HG03354 (cell line): ENCODE results near the gene GRAP2.
"Not testable (repeated sequence)": the region's sequence is repeated elsewhere in the genome, so short reads cannot be mapped to it uniquely, and the experiment has no call there.

Experiments used
- ATAC-seq: cut with Tn5 transposase; IDR thresholded peaks from one replicate; pipeline ENCODE4 v1.9.1; 2021; ENCODE audit warnings: mild to moderate bottlenecking; ENCODE audit not compliant: unreplicated experiment, poor library complexity, severe bottlenecking

Gene GRAP2

GRCh38 chr22:39941601-39942000, 40.7 kb downstream of the GRAP2 start:
- ATAC-seq: no peak

DNA sequence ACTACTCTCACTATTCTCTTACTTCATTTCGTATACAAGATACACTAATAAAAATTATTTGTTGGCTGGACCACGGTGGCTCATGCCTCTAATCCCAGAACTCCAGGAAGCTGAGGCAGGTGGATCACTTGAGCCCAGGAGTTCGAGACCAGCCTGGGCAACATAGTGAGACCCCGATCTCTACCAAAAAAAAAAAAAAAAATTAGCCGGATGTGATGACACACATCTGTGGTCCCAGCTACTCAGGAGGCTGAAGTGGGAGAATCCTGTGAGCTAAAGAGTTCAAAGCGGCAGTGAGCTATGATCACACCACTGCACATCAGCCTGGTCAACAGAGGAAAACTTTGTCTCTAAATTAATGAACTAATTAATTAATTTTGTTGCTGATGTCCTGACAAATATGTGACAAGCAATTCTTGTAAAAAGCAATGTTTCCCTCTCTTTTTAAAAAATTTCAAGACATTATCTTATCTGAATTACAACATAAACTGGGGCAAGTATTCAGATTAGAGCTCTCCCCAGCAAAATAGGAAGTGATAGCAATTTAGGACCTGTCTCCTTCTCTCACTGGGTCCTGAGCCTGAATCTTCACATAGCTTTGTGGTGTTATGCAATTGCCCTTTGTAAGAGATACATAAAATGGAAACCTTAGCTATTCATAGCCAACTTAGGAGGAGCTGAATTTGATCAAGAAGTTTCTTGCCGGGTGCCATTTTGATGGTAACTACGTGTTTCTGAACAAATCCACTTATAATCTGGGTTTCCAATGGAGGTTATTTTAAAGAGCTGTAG, 41.8 kb downstream of the GRAP2 start:
- no peak for ATAC-seq

- ATAC-seq: no peak
Measured at GRCh38 chr22:39943337-39943736, 42.5 kb downstream of the GRAP2 start.

DNA sequence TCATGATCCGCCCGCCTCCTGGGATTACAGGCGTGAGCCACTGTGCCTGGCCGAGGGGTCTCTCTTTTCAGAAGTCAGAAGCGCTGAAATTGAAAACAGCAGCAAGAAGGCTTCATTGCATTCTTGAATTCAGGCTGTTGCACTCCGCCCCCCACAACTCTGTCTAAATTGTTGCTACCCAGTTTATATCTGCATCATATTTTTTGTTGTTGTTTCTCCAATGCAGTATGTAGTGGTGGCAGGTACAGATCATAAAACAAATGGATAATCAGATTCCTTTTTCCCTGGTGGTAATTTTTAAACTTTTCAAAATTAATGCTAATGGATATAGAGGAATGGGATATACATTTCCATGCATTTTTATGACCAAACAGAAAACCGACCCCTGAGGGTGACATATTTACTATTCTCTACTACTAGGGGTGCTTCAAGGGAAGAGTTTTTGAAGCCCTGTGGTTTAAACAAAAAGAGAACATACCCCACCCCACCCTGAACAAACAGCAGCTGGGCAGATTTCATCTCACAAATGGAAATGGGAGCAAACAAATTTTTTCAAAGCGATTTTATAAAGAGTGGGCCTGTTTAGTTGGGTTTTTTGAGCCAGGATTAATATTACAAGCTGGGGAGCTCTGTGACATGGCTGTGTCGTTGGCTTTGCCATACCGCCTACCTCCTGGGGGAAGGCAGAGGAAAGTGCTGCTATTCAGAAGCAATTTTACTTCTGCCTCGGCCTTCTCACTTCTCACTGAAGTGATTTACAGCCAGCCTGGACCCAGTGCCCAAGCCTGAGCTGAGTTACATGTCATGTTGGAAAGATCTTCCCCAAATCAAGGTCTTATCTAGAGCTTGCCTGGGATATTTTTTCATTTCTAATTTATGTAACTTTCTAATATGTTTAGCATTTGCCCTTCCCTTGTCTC, 43.3 kb downstream of the GRAP2 start:
- ATAC-seq: no peak

DNA sequence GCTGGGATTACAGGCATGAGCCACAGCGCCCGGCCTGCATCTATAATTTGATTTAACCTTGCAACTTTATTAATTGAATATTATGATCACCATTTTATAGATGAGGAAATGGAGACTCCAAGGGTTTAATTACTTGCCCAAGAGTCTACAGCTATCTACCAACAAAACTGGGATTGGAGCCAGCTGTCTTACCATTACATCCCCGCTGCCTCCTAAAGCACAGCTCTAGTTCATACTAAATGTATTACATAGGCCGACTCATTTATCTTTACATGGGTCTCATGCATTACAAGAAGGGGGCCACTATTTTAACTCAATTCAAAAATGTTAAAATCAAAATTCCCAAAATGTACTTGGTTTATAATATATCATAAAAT, 45.2 kb downstream of the GRAP2 start:
- ATAC-seq: no peak

GRCh38 chr22:39946503-39947219, 45.8 kb downstream of the GRAP2 start:
- no peak for ATAC-seq

DNA sequence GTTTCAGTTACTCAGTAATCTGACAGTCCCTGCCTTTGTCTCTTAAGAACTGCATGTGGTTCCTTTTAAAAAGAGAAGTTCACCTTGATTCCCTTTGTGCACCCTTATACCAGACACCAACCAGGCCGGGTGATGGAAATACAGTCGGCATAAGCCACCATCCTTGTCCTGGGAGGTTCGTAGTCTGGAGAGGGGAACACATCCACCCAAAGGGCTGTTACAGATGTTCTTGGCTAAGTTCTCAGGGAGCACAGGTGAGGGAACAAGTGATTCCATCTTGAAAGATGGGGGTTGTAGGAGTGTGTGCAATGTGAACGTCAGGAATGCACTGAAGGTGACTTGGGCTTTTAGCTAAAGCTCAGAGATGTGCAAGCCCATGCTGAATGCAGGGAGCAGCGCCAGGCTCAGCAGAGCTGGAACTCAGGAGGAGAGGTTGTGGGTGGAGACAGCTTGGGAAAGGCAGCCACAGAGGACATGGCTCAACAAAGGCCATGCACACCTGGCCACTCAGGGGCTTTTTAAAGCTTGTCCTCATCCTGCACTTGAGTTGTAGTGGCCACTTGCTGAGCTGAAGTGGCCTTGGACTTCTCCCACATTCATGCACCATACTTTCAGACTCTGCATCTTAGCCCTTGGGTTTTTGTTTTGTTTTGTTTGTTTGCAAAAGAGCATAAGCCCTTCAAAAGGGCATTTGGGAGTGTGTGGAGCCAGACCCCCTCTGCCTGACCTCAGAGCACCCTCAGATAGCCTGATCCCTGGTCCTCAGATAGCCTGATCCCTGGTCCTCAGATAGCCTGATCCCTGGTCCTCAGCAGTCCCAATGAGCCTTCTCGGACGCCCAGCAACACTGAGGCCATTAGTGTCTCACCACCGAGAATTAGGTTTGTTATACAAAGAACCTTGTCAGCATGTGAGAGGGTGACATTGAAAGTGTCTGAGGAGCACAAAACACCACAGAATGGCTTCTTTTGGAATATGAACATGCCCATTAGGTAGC, 46.6 kb downstream of the GRAP2 start:
- no peak for ATAC-seq

DNA sequence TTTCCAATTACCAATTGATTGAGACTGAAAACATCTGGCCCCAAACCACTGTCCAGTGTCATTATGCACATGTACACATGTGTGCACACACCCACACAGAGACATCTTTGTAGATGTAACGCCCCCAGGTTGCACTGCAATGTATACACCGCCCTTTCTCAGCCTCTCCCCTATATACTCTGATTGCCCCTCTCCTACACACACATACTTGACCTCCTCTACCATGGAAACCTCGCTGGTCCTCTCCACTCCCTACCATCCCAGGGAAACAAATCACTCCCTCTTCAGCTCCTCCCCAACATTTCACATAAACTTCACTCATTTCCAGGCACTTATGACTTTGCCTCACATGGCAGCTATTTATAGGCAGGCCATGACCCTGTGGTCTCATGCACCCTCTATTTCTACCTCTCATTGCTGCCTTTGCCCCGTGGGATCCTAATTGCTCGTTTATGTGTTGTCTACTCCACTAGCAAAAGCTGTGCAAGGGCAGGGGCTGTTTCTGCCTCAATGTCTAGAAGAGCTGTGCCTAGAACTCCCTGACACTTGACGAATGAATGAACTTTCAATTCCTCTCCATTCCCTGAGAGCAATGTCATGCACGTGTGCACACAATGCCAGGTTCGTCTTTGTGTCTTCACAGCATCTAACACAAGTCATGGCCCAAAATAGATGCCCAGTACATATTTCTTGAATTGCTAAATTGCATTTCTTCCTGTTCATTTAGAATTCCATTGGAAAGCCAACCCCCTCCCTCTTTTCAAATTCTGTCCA, 49.3 kb downstream of the GRAP2 start:
- ATAC-seq: no peak

- not testable (repeated sequence) for ATAC-seq
Measured at GRCh38 chr22:39951603-39952293, 50.9 kb downstream of the GRAP2 start.

DNA sequence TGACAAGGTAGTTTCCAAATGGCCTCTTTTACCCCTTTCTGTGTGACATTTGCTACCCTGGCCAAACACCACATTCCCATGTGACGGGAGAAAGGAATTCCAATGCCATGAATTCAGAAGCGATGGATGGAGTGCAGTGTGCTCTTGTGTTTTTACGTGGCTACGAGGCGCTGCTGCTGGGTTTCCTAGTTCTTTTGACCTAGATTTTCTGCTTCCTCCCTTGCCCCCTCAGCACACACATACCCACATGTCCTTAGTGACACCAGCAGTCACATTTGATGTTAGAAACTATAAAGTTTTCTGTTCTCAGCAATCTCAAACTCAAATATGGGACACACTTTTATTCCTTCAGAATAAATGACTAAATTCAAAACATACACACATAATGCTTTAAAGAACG, 51.5 kb downstream of the GRAP2 start:
- ATAC-seq: no peak

DNA sequence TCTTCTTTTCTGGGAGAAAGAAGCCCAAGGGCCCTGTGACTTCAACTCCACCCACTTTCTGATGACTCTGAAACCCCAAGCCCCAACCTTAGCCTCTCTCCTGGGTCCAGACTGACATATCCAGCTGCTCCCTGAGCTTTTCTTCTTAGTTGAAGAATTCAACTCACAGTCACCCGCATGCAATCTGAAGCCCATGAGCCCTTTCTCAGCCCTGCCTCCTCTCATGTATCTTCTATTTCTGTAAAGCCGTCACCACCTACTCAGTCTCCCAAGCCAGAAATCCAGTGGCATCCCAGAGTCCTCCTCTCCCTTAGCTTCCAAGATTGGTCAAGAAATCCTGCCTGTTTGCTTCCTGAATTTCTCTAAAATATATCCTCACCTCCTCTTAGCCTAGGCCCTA, 52.2 kb downstream of the GRAP2 start:
- ATAC-seq: no peak

GRCh38 chr22:39954584-39955055, 53.7 kb downstream of the GRAP2 start:
- no peak for ATAC-seq

- no peak for ATAC-seq
Measured at GRCh38 chr22:39955675-39956074, 54.8 kb downstream of the GRAP2 start.

- no peak for ATAC-seq
Measured at GRCh38 chr22:39956932-39957664, 56.2 kb downstream of the GRAP2 start.

DNA sequence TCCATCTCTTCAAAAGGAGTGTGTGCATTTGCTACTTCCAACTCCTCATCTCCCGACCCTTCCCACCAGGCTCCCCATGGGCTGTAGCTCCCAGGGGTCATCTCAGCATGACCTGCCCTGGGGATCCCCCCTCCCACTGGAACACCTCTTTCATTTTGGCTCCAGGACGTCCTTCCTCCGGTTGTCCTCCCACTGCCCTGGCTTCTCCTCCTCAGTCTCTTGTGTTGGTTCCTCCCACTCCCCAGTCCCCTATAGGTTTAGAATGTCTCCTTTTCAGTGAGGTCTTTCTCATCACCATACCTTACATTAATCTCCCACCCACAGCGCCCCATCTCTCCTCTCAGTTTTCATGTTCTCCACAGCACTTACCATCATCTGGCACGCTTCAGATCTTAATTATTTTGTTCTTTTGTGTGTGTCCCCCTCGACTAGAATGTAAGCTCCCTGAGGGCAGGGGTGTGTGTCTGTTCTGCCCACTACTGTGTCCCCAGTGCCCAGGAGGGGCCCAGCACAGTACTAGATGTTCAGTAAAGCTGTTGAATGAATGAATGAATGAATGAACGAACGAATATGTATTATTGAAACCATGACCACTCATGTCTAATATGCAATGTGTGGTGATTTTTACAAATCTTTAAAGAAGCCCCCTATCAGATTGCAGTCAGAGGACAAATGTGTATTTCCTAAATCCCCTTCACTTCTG, 57.3 kb downstream of the GRAP2 start:
- no peak for ATAC-seq

DNA sequence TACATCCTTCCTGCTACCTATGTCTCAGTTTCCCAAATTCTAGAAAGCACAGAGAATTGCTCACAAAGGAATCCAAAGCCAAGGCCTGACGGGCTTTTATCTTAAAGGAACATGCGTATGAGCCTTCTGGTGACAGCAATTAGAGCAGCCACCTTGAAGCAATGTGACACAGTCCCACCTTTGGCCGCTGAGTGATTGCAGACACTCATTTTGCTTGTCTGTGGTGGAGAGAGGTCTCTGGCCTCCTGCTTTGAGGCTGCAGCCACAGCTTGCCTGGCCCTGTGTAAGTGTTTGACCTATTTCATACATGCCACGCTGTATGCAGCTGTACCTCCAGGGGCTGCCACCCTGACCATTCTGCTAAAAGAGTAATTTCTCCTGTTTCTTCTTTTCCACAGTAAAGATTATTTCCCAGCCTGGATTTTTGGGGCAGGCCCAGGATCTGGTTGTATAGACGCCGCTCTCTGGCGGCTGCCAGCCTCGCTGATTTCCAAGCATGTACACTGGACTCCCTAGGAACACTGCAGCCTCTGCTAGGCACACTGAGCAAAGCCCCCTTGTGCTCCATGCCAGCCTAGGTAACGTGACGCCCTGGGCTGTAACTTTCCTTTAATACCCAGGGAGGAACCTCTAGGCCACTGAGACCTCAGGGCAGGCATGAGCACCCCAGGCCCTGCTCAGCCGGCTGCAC, 58.2 kb downstream of the GRAP2 start:
- ATAC-seq: no peak
